Cardiac septum (tissue), 1 donor: ENCODE data around the gene ULK2. TPM values are rescaled to one million over a fixed set of nuclear protein-coding genes. Genes with fewer than 3 reads are reported as not detected.

Source experiments
- DNase-seq: peaks from one replicate; pipeline ENCODE4 v3.0.0-alpha.2; 2020; ENCODE audit warnings: low spot score
- intact Hi-C: fragments of 100-400 bp; cut with DNase I; formaldehyde crosslinking; loops from one replicate; pipeline ENCODE4 v1.14.0; 2022
- total RNA-seq: library from RNA; stranded (reverse); fragmentation: NEBNext Ultra II Directional; extraction: Animal tissue kit (Norgen Biotek cat#: 25700); gene quantifications from one replicate; pipeline ENCODE4 v1.2.1, GENCODE V29; 2021
- donor health status: DM: no; HTN: no; CAD: no.

Gene ULK2
- total RNA-seq, 1 donor from 2014 or later, result 14.0 TPM

- DNase-seq, result no peak
- intact Hi-C loops, result loop anchor here (5.0 kb wide), 2 partner anchors 45 to 105 kb away; partner anchors contain the start of gene ALDH3A2
Measured at GRCh38 chr17:19752216-19753050, 115.3 kb downstream of the ULK2 start.

- no peak for DNase-seq
- intact Hi-C loops, result loop anchor here (5.0 kb wide), 2 partner anchors 44 to 104 kb away; partner anchors contain the start of gene ALDH3A2
Measured at GRCh38 chr17:19750835-19751234, 116.9 kb downstream of the ULK2 start.

DNA sequence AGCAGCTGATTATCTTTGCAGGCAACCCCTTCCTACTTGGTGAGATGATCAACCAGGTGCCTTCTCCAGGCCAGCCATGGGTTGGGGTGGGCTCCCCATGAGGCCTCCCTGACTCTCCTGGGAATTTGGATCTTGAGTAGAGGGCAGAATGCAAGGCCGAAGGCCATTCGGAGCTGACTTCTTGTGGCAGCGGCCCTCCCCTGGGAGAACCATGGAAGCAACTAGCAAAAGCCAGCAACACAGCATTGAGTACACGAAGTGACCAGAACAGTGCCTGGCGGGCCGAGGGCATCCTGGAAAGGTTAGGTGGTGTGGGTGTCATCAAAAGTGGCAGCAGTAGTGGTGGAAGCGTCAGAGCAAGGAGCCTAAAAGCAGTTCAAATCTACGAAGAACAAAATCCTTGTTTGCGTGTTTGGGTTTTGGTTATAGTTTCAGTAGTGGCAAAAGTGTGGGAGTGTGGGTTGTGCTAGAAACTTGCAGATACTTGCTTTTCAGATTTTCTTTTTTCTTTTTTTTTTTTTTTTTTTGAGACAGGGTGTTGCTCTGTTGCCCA is 117.6 kb downstream of the ULK2 start:
- intact Hi-C loops, result loop anchor here (5.0 kb wide), 2 partner anchors 43 to 103 kb away; partner anchors contain the start of gene ALDH3A2

GRCh38 chr17:19748807-19749193 is 118.9 kb downstream of the ULK2 start:
- intact Hi-C loops, result no loop called here
- no peak for DNase-seq

More for the DNA sequence above, 117.6 kb downstream of the ULK2 start:
- no peak for DNase-seq

DNA sequence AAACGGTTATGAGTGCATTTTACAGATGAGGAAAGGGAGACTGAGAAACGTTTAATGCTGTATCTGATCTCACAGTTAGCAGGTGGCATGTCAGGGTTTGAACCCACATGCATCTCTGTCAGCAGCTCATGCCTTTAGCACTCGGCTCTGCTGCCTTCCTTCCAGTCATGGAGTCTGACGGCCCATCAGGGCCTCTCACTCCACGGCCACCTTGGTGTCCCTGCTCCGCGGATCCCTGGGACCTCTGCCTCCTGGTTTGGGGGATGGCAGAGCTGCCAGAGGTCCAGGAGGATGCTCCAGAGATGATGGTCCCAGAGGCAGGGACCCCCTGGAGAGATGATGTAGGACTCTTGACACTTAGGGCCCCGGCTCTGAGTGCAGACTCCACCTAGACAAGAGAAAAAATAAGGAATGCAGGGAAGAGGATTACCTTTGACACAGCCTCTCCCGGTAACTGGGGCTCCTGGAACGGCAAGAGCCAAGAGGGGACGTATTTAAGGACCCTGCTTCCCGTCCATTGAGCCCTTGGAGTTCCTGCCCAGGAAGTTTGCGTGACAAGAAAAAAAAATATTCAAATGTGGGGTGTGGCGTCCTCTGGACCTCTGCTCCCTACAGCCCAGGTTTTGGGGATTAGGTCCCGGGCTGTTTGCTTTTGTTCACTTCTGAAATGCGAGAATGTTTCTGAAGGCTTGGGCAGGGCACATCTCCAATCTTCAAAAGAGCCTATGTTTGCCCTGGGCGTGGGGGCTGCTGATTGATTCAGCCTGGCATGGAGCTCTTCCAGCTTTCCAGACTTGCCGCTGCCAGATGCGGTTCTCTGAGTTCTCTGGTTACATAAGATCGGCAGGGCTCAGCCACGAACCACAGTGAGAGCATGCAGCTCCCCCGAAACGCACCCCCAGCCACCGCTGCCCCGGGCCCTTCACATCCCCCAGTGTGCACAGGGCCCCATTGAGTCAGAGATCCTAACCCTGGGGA is 119.6 kb downstream of the ULK2 start, which contains the start of gene ALDH3A1:
TSS of gene ALDH3A1 (minus strand) at position 470 of the 978 bp plus-strand sequence. CDS start 3,169 bp downstream, outside the sequence.
- intact Hi-C loops, result no loop called here
- no peak for DNase-seq

DNA sequence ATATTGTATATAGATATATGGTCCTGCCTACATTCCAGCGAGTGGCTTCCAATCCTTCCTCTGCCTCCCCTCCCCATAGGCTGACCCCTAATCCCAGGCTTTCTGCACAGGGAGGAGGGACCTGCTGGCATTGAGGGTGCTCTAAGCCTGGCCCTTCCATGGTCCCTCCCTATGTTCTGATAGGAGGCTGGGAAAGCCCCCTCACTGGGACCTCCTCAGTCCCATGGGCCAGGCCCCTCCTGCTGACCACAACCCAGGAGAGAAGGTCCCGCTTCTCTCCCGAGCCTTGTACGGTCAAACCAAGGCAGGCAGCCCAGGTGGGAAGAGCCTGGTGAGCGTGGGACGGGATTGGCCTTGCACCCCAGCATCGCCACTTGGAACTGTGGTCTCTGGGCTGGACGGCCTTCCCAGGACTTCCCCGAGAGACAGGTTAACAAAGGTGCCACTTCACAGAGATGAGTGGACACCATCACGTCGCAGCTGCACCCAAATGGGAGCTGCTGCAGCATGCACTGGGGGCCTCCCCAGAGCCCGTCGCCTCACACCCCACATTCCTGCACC is 120.5 kb downstream of the ULK2 start:
- intact Hi-C loops, result no loop called here
- no peak for DNase-seq

DNA sequence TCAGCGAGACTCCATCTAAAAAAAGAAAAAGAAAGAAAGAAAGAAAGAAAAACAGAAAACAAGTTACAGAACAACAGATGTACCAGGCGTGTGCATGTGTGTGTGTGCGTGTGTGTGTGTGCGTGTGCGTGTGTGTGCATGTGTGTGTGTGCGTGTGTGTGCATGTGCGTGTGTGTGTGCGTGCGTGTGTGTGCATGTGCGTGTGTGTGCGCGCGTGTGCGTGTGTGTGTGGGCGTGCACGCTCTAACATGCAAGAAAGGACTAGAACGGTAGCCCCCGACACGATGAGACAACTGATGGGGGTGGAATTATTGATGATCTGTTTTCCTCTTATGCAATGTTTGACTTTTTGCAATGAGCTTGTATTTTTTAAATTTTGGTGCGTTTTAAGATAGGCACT is 121.2 kb downstream of the ULK2 start:
- no peak for DNase-seq
- intact Hi-C loops, result no loop called here

DNA sequence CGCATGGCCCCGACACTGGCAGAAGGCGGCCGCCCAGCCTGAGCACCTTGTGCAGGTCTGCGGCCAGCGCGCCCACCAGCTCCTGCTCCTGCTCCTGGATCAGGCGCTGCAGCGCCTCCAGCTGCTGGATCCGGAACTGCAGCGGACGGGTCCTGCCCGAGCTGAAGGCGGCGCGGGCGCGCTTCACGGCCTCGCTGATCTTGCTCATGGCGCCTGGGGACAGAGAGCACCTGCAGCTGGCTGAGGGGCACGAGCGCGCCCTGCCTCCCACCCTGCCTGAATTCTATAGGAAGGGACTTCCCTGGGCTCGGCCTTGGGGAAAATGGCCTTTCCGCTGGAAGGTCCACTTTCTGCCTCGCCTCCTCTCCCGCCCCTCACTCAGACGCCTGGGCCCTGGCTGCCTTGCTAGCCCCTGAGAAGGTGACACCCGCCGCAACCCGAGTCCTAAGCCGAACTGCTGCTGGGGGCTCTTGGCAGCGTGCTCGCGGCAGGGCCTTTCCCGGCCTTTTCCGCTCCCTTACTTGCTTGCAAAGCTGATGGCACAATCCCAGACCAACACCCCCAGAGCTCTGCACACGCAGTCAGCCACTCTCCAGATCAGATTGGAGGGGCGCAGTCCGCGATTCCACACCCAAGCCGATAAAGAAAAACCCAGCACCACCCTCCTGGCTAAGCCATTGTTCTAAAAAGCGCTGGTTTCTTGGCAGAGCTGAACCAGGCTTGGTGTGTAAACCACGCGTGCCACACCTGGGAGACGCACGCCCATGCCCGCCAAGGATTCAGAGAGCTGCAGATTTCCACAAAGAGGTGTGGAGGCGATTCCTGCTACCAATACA is 122.6 kb downstream of the ULK2 start:
- intact Hi-C loops, result no loop called here
- DNase-seq, result peak; percentile 94

DNA sequence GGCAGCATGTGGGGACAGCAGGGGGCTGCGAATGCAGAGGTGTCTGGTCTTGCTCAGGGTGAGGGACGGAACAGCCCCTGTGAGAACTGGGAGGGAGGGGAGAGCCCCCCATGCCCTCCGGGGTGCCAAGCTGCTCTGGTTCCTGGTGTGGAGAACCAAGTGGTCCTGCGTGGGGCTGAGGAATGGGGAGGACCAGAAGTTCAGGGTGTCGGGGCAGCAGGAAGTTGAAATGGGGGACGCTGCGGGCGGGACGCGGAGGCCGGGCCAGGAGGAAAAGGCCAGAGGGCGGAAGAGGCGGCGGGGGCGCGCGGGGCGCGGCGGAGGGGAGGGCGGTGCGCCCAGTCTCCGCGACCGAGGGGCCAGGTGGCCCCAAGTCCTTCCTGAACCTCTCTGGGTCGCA is 123.2 kb downstream of the ULK2 start:
- no peak for DNase-seq
- intact Hi-C loops, result no loop called here

DNA sequence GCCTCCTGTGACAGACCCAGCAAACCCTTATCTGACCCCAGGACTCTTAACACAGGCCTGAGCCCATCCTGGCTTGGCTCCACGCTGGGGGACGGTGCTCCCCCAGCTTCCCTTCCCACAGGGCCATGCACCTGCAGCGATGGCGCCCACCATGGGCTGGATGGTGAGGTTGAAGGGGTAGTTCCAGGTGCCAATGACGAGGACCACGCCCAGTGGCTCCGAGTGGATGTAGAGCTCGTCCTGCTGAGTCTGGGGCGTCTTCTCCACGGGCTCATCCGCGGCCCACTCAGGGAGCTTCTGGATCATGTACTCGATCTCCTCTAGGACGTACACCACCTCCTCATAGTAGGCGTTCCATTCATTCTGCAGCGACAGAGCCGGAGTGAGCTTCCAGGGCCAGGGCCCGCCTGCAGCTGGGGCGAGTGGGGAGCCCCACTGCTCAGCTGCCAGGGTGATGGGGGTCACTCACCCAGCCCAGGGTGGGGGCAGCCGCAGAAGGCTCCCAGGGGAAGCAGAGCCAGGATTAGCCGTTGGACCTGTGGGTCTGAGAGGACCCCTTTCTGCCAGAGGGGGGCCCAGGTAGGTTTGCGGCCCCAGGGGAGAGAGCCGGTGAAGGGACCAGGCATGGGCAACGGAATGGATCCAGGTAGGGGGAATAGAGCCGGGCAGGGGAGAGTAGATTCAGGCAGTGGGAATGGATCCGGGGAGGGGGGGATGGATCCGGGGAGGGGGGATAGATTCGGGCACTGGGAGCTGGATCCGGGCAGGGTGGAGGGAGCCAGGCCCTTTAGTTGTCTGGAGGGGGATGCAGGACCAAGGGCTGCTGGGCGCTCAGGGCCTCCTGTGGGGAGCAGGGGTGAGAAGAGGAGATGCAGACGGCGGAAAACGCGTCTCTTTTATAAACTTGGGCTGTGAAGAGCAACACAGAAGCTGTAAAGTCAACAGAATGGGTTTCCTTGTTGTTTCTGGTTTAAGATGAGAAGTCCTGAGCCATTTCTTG is 124.3 kb downstream of the ULK2 start:
- no peak for DNase-seq
- intact Hi-C loops, result no loop called here

DNA sequence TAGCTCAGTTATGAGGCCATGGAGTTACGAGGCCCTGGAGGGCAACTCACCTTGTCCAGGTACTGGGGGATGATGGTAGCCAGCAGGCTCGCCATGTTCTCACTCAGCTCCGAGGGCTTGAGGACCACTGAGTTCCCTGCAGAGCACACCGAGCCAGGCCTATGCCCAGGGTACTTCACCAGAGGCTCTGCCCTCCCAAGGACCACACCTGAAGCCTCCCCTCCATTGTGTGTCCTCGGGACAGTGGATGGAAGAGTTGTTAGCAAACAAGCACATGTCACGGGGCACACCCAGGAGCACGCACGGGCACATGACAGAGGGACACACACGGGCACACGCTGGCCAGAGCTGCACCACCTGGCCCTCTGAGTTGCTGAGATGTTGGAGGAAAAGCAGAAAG is 125.2 kb downstream of the ULK2 start:
- no peak for DNase-seq
- intact Hi-C loops, result no loop called here

GRCh38 chr17:19741832-19742457 is 125.8 kb downstream of the ULK2 start:
- DNase-seq, result no peak
- intact Hi-C loops, result no loop called here

DNA sequence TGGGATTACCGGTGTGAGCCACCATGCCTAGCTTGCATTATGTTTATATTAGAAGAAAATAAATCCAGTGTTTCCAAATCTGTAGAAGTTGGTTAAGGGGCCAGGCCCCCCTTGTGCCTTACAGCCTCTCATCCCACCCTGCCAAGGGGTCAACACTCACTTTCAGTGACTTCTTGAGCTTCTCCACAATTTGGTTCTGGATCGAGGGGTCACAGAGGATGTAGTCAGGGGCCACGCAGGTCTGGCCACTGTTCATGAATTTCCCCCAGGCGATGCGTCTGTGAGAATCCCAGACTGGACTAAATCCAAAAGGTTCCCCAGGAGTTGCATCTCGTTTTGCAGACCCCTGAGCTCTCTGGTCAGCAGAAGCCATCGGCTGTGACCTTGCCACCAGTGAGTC is 126.8 kb downstream of the ULK2 start:
- intact Hi-C loops, result no loop called here
- DNase-seq, result no peak

DNA sequence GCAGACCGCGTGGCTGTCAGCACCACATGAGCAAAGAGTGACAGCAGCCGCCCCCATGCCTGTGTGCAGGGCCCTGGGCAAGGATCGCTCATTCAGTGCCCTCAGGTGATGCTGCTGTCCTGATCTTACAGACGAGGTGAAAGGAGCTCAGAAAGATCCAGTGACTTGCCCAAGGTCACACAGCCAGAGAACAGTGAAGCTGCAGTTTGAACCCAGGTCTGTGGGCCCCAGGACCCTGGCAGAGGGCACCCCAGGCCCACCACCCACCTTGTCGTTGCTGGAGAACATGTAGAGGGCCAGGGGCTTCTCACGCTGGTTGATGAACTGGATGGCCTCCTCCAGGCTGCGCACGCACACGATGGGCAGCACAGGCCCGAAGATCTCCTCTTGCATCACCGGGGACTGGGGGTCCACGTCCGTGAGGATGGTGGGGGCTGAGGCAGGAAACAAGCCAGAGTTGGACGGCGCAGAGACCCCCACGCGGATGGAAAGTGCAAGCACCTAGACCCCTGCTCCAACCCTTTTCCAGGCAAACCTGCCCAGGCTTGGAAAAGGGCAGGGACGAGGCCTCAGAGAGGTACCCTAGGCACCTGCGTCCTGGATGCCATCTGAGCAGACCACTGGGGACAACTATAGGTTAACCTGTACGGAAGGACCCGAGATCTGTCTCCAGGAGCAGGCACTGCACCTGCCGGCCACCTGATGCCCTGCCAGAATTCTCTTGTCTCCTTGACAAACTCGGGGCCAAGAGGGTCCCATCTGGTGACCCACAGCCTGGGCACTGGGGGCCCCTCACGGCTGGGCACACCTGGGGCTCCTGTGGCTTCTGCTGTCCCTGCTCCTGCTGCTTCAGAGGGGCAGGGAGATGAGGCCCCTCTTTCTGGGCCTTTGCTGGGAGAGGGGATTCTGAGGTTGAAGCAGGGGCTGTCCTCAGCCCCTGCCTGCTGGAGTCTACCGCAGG is 128.2 kb downstream of the ULK2 start:
- no peak for DNase-seq
- intact Hi-C loops, result no loop called here

DNA sequence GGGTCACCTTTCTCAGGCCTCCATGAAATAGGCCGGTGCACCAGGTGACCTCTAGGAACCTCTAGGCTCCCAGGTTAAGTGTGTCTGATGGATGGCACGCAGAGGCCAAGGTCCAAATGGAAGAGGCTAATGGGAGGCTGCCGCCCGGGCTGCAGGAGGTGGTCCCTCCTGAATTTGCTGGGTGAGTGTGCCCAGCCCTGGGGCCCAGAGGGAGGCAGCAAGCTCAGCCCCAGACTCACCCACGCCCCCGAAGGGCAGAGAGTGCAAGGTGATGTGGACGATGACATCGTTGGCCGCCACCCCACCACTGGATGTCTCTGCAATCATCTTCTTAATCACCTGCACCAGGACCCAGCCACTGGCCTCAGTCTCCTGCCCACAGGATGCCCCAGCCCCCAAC is 129.0 kb downstream of the ULK2 start:
- intact Hi-C loops, result no loop called here
- DNase-seq, result no peak

- DNase-seq, result no peak
- intact Hi-C loops, result no loop called here
Measured at GRCh38 chr17:19738073-19738449, 129.7 kb downstream of the ULK2 start.
